HG02759 (cell line): Measurements from ENCODE around the gene LRRC47.

Experiments
- ATAC-seq: cut with Tn5 transposase; IDR thresholded peaks from one replicate; pipeline ENCODE4 v1.9.1; 2021; ENCODE audit warnings: mild to moderate bottlenecking, moderate library complexity; ENCODE audit not compliant: unreplicated experiment

Gene LRRC47

GRCh38 chr1:3735027-3735681 lies 61.1 kb downstream of the LRRC47 start:
- no peak for ATAC-seq

DNA sequence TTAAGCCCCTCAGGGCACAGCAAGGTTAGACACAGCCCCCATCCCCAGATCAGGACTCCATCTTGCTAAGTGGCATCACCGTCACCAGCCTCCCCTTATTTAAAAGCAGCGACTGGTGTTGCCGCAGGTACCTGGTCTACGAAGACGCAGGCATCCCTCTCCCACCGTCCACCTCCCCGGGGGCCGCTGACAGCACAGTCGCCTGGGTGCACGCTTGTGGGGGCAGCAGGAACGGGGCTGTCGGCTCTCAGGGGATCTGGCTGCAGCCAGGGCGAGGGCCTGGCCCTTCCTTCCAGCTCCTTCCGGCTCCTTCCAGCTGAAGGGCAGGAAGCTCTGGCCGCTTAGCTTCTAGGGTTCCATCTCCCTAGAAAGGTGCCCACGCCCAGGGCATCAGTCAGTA lies 61.7 kb downstream of the LRRC47 start:
- no peak for ATAC-seq

DNA sequence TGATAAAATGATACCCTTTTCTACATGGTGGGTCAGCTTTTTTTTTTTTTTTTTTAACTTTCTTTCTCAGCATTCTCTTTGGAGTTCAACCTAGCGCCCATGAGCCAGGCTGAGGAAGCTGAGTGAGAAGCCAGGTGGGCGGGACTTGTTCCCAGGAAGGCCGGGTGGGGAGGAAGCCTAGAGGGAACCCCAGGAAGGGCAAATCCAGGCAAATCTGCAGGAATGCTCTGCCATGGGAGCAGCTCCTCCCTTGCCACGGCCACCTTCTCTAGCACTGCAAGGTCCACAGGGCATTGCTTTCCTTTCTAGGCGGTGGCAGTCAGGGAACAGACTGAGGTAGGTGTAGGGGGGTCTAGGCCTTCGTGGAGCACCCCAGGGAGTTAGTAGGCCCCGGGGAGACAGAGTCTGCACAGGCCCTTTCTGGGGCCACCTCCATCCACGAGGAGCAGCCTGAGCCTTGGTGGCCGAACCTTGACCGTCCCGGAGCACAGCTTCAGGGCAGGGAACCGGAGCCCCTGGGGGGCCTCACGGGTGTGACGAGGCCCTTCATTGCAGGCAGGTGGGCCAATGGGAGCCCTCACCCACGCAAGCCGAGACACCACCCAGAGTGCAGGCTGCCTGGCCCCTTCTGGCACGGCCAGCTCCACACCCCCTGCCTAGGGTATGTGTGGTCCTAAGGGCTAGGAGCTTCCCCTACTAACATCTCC lies 62.3 kb downstream of the LRRC47 start:
- ATAC-seq, result no peak

GRCh38 chr1:3733094-3733882 lies 63.0 kb downstream of the LRRC47 start:
- no peak for ATAC-seq

DNA sequence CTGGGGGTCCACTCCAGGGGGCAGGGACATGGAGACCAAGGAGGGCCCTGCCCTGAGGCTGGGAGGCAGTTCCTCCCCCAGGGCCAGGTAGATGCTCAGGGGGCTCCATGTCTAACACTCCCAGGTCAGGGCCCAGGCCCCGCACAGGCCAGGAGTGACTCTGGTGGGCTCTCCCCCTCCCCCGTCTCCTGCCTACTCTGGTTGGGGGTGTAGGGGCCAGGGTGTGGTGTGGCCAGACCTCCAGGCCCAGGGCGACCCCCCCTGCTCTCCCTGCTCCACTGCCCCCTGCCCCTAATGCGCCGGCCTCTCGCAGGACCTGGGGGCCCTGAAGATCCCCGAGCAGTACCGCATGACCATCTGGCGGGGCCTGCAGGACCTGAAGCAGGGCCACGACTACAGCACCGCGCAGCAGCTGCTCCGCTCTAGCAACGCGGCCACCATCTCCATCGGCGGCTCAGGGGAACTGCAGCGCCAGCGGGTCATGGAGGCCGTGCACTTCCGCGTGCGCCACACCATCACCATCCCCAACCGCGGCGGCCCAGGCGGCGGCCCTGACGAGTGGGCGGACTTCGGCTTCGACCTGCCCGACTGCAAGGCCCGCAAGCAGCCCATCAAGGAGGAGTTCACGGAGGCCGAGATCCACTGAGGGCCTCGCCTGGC lies 63.7 kb downstream of the LRRC47 start:
- no peak for ATAC-seq

DNA sequence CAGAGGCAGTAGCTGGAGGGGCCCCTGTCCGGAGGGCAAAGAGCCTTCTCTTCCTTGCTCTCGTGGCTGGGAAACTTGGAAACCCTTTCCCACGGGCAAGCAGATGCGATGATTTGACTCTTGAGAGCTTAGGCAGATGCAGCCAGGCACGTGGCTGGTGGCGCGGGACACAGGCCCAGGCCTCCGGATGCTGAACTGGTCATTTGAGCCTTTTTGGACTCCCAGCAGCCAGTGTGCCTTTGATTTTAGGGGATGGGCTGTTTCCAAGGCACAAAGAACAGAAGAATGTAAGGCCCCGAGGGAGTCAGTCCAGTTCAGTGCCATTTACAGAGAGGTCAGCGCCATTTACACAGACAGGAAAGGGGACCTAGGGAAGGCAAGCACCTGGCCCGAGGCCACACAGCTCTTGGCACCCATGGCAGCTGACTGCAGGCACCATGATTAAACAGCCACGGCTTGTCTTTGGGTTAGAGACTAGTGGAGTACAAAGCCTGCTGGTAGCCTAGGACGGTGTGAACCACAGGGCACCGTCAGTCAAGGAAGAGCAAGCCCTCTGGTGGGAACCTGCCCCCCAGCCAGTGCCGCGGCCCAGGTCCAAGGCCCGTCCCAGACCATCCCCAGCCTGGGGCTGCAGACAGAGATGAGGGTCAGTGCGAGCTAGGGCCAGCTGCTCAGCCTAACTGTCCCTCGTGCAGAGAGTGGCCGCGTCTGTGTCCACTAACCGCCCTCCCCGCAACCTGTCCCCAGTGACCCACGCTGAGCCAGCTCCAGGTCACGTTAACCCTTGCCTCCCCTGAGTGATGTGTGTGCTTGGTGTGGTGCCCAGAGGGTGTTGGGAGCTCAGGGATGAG lies 64.5 kb downstream of the LRRC47 start:
- no peak for ATAC-seq

- no peak for ATAC-seq
Observed at GRCh38 chr1:3730543-3731247, 65.6 kb downstream of the LRRC47 start.

- ATAC-seq, result no peak
Observed at GRCh38 chr1:3729594-3730542, 66.4 kb downstream of the LRRC47 start.
